Fibroblast of lung (primary cell): ENCODE measurements around the gene EEFSEC. TPM values are rescaled to one million over a fixed set of nuclear protein-coding genes. Genes with fewer than 3 reads are reported as not detected.

Experiments
- DNase-seq, 2 donors: peaks; one replicate each; pipeline versions ENCODE4 v3.0.0 to v3.0.0-alpha.2; 2010; ENCODE audit warnings: low read depth in 2 of 2
- H2AFZ ChIP-seq: 2 replicates; pipeline ENCODE4 v1.5.1; 2012; ENCODE audit warnings: low read length, control low read depth, inconsistent platforms
- H3K27ac ChIP-seq: 2 replicates; pipeline ENCODE4 v1.5.1; 2011; ENCODE audit warnings: low read length, control low read depth; ENCODE audit not compliant: insufficient read depth
- H3K27me3 ChIP-seq: 2 replicates; pipeline ENCODE4 v1.5.1; 2011; ENCODE audit warnings: mild to moderate bottlenecking, low read length; ENCODE audit not compliant: control insufficient read depth, insufficient read depth
- H3K36me3 ChIP-seq: 2 replicates; pipeline ENCODE4 v1.5.1; 2011; ENCODE audit warnings: low read length; ENCODE audit not compliant: control insufficient read depth, insufficient read depth
- H3K4me1 ChIP-seq: 2 replicates; pipeline ENCODE4 v1.5.1; 2011; ENCODE audit warnings: low read length; ENCODE audit not compliant: control insufficient read depth, insufficient read depth; ENCODE audit errors: extremely low read depth
- H3K4me2 ChIP-seq: 2 replicates; pipeline ENCODE4 v1.5.1; 2011; ENCODE audit warnings: low read length, control low read depth; ENCODE audit not compliant: insufficient read depth; ENCODE audit errors: extremely low read depth
- H3K4me3 ChIP-seq, 4 experiments: fragments of 200-600 bp in 1 of 4; sonication (generic) in 1 of 4; replicated peaks in 1 of 4; 2 replicates each; pipeline ENCODE4 v1.5.1; 2011 to 2016; ENCODE audit warnings: low read length in 4 of 4, low read depth in 3 of 4, mild to moderate bottlenecking in 3 of 4, control low read depth in 2 of 4, inconsistent platforms in 1 of 4, mixed read lengths in 1 of 4; ENCODE audit not compliant: insufficient read depth in 1 of 4; ENCODE audit errors: control extremely low read depth in 1 of 4
- H3K79me2 ChIP-seq: 2 replicates; pipeline ENCODE4 v1.5.1; 2012; ENCODE audit warnings: mild to moderate bottlenecking, low read length, inconsistent platforms; ENCODE audit not compliant: control insufficient read depth, insufficient read depth
- H3K9ac ChIP-seq: 2 replicates; pipeline ENCODE4 v1.5.1; 2011; ENCODE audit warnings: mild to moderate bottlenecking, low read length, control low read depth; ENCODE audit not compliant: insufficient read depth
- H3K9me3 ChIP-seq: 2 replicates; pipeline ENCODE4 v1.5.1; 2012; ENCODE audit warnings: low read depth, low read length; ENCODE audit not compliant: control insufficient read depth, insufficient read depth
- H4K20me1 ChIP-seq: 2 replicates; pipeline ENCODE4 v1.5.1; 2011; ENCODE audit warnings: low read length; ENCODE audit not compliant: control insufficient read depth, insufficient read depth; ENCODE audit errors: extremely low read depth
- CTCF ChIP-seq, 2 donors: IDR thresholded peaks in 1 of 2; conservative IDR thresholded peaks in 1 of 2; 1 replicate in 1 of 2; 2 replicates in 1 of 2; pipeline ENCODE4 v1.5.1; 2011 to 2012; ENCODE audit warnings: low read length in 2 of 2, control low read depth in 1 of 2, inconsistent platforms in 1 of 2, low read depth in 1 of 2, mild to moderate bottlenecking in 1 of 2
- EZH2 ChIP-seq: IDR thresholded peaks from 2 replicates; pipeline ENCODE4 v1.5.1; 2012; ENCODE audit warnings: low read length, control low read depth, mild to moderate bottlenecking; ENCODE audit errors: missing control alignments
- polyA plus RNA-seq, 2 donors: library from polyadenylated mRNA; depleted of rRNA in 1 of 2; stranded (reverse) in 1 of 2; unstranded in 1 of 2; fragments of >200 nt; gene quantifications; 2 replicates each; pipeline ENCODE4 v1.2.1, GENCODE V29; 2011 to 2012; ENCODE audit warnings: missing spikeins in 1 of 2
- total RNA-seq: library from RNA; depleted of rRNA; stranded (reverse); fragments of >200 nt; gene quantifications from 2 replicates; pipeline ENCODE4 v1.2.1, GENCODE V29; 2014

EEFSEC gene
- total and polyA plus RNA-seq, 2 donors (not counting 1 experiment from before 2014, with no cell fraction given): 2.6 to 5.0 TPM

- H4K20me1 ChIP-seq: no peaks in the 10 kb centered on the region
- H3K4me2 ChIP-seq: no peak overlapping the region
- no peaks in the 10 kb centered on the region for H3K4me1 ChIP-seq
- H3K36me3 ChIP-seq: no peaks in the 10 kb centered on the region
- H3K9me3 ChIP-seq: no peaks in the 10 kb centered on the region
- no peak overlapping the region for H3K4me3 ChIP-seq
- H3K27ac ChIP-seq: no peak overlapping the region
- no peaks in the 10 kb centered on the region for H3K27me3 ChIP-seq
- H2AFZ ChIP-seq: no peak overlapping the region
- no peak for TF ChIP-seq CTCF (conservative IDR thresholded peaks at IDR 0.05 in 1 of 2, IDR thresholded peaks at IDR 0.05 in 1 of 2; ENCODE audit: low read depth in 1 of 2, low read length in 2 of 2)
- no peak for TF ChIP-seq EZH2
- no peak for DNase-seq
- no peak overlapping the region for H3K9ac ChIP-seq
- no peaks in the 10 kb centered on the region for H3K79me2 ChIP-seq
These were observed 79.3 kb downstream of the EEFSEC start for GRCh38 chr3:128232376-128233178.

GRCh38 chr3:128235207-128235926, 82.1 kb downstream of the EEFSEC start:
- no peak overlapping the region for H3K27ac ChIP-seq

More at GRCh38 chr3:128235207-128235926, 82.1 kb downstream of the EEFSEC start:
- TF ChIP-seq CTCF (conservative IDR thresholded peaks at IDR 0.05 in 1 of 2, IDR thresholded peaks at IDR 0.05 in 1 of 2; ENCODE audit: low read depth in 1 of 2, low read length in 2 of 2) (no peak), EZH2 (no peak)
- DNase-seq: no peak
- H3K4me3 ChIP-seq: no peak overlapping the region
- H3K9me3 ChIP-seq: no peaks in the 10 kb centered on the region
- no peaks in the 10 kb centered on the region for H3K79me2 ChIP-seq
- H3K4me2 ChIP-seq: no peak overlapping the region
- no peak overlapping the region for H3K9ac ChIP-seq
- H3K36me3 ChIP-seq: no peaks in the 10 kb centered on the region
- H2AFZ ChIP-seq: no peak overlapping the region
- no peaks in the 10 kb centered on the region for H3K4me1 ChIP-seq
- no peaks in the 10 kb centered on the region for H3K27me3 ChIP-seq
- H4K20me1 ChIP-seq: no peaks in the 10 kb centered on the region
